Nephron (organoid): ENCODE data around the gene HCST.

Source experiments
- H3K27ac Mint-ChIP-seq, 3 experiments: 2 replicates each; pipeline ENCODE4 v1.8.0; 2020; ENCODE audit warnings: mixed read lengths in 3 of 3, mild to moderate bottlenecking in 2 of 3, moderate library complexity in 1 of 3
- H3K27me3 Mint-ChIP-seq: 2 replicates; pipeline ENCODE4 v1.8.0; 2021; ENCODE audit warnings: low read depth, mild to moderate bottlenecking, moderate library complexity, mixed read lengths
- H3K36me3 Mint-ChIP-seq: 2 replicates; pipeline ENCODE4 v1.8.0; 2020; ENCODE audit warnings: low read depth, mixed read lengths
- H3K4me1 Mint-ChIP-seq: 2 replicates; pipeline ENCODE4 v1.8.0; 2020; ENCODE audit warnings: mixed read lengths
- H3K4me3 Mint-ChIP-seq, 3 experiments: 2 replicates each; pipeline ENCODE4 v1.8.0; 2020; ENCODE audit warnings: mild to moderate bottlenecking in 3 of 3, mixed read lengths in 3 of 3, moderate library complexity in 2 of 3
- H3K9me3 Mint-ChIP-seq: 2 replicates; pipeline ENCODE4 v1.8.0; 2020; ENCODE audit warnings: mixed read lengths
- CTCF ChIP-seq, 3 experiments: fragments of 200-600 bp; sonication (generic); IDR thresholded peaks; one replicate each; pipeline ENCODE4 v1.5.0; 2021; ENCODE audit warnings: antibody characterized with exemption in 3 of 3; ENCODE audit not compliant: unreplicated experiment in 3 of 3

HCST gene

GRCh38 chr19:35872180-35872579, 30.1 kb upstream of the HCST start:
- peaks cover 29% of the 10 kb centered on the region for H3K36me3 Mint-ChIP-seq
- TF ChIP-seq CTCF (IDR thresholded peaks at IDR 0.05; ENCODE audit: unreplicated experiment in 3 of 3): no peak
- H3K9me3 Mint-ChIP-seq: no peaks in the 10 kb centered on the region
- H3K27me3 Mint-ChIP-seq: peaks cover 14% of the 10 kb centered on the region
- H3K4me1 Mint-ChIP-seq: peaks cover 5% of the 10 kb centered on the region
- no peak overlapping the region for H3K4me3 Mint-ChIP-seq
- no peak overlapping the region for H3K27ac Mint-ChIP-seq

DNA sequence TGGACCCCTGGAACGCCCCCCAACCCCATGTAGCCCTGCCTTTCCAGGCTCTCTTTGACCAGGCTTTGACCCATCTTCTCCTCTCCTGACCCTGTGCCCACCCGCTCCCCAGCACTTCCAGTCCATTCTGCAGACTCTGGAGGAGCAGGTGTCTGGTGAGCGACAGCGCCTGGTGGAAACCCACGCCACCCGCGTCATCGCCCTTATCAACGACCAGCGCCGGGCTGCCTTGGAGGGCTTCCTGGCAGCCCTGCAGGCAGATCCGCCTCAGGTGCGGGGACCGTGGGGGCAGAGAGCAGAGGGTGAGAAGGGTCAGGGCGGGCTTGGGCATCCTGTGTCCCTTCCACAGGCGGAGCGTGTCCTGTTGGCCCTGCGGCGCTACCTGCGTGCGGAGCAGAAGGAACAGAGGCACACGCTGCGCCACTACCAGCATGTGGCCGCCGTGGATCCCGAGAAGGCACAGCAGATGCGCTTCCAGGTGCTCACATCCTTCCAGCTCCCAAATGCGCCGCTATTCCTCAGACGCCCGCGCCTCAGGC, 27.9 kb upstream of the HCST start:
- Mint-ChIP-seq H3K9me3 (no peaks in the 10 kb centered on the region), H3K36me3 (peaks cover 33% of the 10 kb centered on the region), H3K27ac (no peak overlapping the region), H3K4me3 (no peak overlapping the region), H3K27me3 (peaks cover 9% of the 10 kb centered on the region), H3K4me1 (peaks cover 6% of the 10 kb centered on the region)
- no peak for TF ChIP-seq CTCF (IDR thresholded peaks at IDR 0.05; ENCODE audit: unreplicated experiment in 3 of 3)

- Mint-ChIP-seq H3K4me3 (no peak overlapping the region), H3K36me3 (peaks cover 23% of the 10 kb centered on the region), H3K9me3 (no peaks in the 10 kb centered on the region), H3K27ac (no peak overlapping the region), H3K4me1 (peaks cover 6% of the 10 kb centered on the region), H3K27me3 (peaks cover 5% of the 10 kb centered on the region)
- TF ChIP-seq CTCF (IDR thresholded peaks at IDR 0.05; ENCODE audit: unreplicated experiment in 3 of 3): no peak
Observed at GRCh38 chr19:35879068-35879467, 23.3 kb upstream of the HCST start.

DNA sequence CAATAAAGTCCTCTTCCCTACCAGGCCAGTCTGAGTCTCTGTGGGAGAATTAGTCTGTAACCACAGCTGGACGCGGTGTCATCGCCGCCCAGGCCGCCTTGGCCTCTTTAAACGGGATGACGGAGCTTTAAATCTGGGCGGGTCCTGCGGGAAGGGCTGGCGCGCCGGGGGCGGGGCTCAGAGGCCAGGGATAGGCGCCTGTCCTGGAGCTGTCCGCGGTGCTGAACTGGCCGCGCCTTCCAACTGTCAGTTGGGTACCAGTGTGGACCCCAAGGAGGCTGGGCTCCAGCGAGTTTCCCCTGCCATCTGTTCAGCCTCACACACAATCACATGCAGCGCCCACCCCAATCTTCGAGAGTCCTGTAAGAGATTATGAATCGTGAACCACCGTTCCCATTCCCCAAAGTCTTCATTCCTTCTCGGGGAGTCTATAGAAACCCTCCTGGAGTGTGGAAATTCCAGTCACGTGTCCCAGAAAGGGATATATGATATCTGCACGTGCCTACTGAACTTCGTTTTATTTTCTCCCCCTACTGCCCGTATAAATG, 22.5 kb upstream of the HCST start:
- H3K27ac Mint-ChIP-seq: peak overlapping the region in 1 of 3 experiments; percentile 30
- no peak overlapping the region for H3K4me3 Mint-ChIP-seq

GRCh38 chr19:35882114-35882832, 20.1 kb upstream of the HCST start:
- Mint-ChIP-seq H3K4me3 (no peak overlapping the region), H3K27me3 (peaks cover 4% of the 10 kb centered on the region), H3K27ac (no peak overlapping the region), H3K36me3 (peaks cover 11% of the 10 kb centered on the region), H3K9me3 (no peaks in the 10 kb centered on the region), H3K4me1 (peaks cover 6% of the 10 kb centered on the region)
- TF ChIP-seq CTCF (IDR thresholded peaks at IDR 0.05; ENCODE audit: unreplicated experiment in 3 of 3): peak; percentile 50 to 63 (median 61)

More for the DNA sequence above, 22.5 kb upstream of the HCST start:
- Mint-ChIP-seq H3K4me1 (peaks cover 6% of the 10 kb centered on the region), H3K27me3 (peaks cover 5% of the 10 kb centered on the region), H3K36me3 (peaks cover 20% of the 10 kb centered on the region), H3K9me3 (no peaks in the 10 kb centered on the region)
- TF ChIP-seq CTCF (IDR thresholded peaks at IDR 0.05; ENCODE audit: unreplicated experiment in 3 of 3): no peak
